ES-I3 (cell line): Measurements from ENCODE around the gene GNG7.
"Not testable (repeated sequence)": the region's sequence is repeated elsewhere in the genome, so short reads cannot be mapped to it uniquely, and the experiment has no call there.

Source experiments
- H3K36me3 ChIP-seq: 2 replicates; pipeline ENCODE4 v1.6.1; 2013; ENCODE audit warnings: mild to moderate bottlenecking, low read length, control low read depth, moderate library complexity; ENCODE audit not compliant: insufficient read depth
- H3K4me1 ChIP-seq: 2 replicates; pipeline ENCODE4 v1.6.1; 2013; ENCODE audit warnings: mild to moderate bottlenecking, control low read depth, low read length; ENCODE audit not compliant: insufficient read depth
- H3K9ac ChIP-seq: 2 replicates; pipeline ENCODE4 v1.6.1; 2013; ENCODE audit warnings: low read depth, mild to moderate bottlenecking, low read length, moderate library complexity
- H3K9me3 ChIP-seq: 2 replicates; pipeline ENCODE4 v1.6.1; 2013; ENCODE audit warnings: mild to moderate bottlenecking, low read length, moderate library complexity; ENCODE audit not compliant: control insufficient read depth, insufficient read depth

GNG7 gene

DNA sequence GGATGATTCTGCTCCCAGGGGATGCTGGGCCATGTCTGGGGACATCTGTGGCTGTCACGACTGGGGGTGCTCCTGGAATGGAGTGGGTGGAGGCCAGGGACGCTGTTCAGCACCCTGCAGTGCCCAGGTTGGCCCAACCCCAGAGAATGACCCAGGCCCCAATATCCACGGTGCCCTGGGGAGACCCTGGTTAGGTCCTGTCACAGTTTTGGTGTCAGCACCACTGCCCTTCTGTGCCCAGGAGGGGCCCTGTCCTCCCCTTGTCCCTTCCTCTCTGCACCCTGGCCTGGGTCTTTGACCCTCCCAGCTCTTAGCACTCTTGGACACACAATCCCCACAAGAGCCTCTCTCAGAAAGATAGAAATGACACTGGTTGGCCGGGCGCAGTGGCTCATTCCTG is 141.3 kb downstream of the GNG7 start:
- Histone ChIP-seq H3K9ac (no peak overlapping the region), H3K9me3 (no peaks in the 10 kb centered on the region), H3K36me3 (no peaks in the 10 kb centered on the region), H3K4me1 (peaks cover 4% of the 10 kb centered on the region; the same call in 1 of the 2 replicates)

DNA sequence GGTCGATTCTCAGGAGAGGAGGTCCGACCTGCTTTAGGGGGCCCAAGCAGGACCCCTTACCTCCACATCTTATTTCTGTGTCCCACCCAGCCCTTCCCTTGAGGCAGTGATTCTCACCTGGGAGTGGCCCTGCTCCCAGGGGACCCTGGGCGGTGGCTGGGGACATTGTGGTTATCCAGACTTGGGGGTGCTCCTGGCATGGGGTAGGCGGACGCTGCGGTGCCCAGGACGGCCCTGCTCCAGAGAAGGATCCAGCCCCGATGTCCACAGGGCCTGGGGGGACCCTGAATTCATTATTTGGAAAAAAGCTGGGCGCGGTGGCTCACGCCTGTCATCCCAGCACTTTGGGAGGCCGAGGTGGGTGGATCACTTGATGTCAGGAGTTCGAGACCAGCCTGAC is 142.1 kb downstream of the GNG7 start:
- H3K36me3 ChIP-seq, result no peaks in the 10 kb centered on the region
- H3K4me1 ChIP-seq, result peaks cover 4% of the 10 kb centered on the region
- no peaks in the 10 kb centered on the region for H3K9me3 ChIP-seq
- no peak overlapping the region for H3K9ac ChIP-seq

DNA sequence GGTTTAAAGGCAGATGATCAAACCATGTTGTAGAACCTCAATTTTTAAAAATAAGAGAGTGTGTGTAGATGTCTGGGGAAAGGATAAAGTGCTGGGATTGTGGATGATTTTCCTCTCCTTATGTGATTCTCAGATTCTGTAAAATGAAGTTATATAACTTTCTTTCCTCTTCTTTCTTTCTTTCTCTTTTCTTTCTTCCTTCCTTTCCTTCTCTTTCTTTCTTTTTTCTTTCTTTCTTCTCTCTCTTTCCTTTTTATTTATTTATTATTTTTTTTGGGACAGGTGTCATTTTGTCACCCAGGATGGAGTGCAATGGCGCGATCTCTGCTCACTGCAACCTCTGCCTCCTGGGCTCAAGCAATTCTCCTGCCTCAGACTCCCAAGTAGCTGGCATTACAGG is 144.0 kb downstream of the GNG7 start:
- Histone ChIP-seq H3K9ac (no peak overlapping the region), H3K4me1 (peaks cover 4% of the 10 kb centered on the region), H3K9me3 (no peaks in the 10 kb centered on the region), H3K36me3 (no peaks in the 10 kb centered on the region)

DNA sequence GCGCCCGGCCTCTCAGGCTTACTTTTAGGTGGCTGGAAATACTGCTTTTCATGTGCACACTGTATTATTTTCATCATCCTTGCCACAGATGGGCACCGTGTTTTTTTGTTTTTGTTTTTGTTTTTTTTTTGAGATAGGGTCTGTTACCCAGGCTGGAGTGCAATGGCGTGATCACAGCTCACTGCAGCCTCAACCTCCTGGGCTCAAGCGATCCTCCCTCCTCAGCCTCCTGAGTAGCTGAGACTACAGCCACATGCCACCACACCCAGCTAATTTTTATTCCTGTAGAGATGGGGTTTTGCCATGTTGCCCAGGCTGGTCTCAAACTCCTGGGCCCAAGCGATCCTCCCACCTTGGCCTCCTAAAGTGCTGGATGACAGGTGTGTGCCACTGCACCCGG is 144.4 kb downstream of the GNG7 start:
- not testable (repeated sequence) for H3K36me3 ChIP-seq, H3K9me3 ChIP-seq, H3K4me1 ChIP-seq, H3K9ac ChIP-seq

DNA sequence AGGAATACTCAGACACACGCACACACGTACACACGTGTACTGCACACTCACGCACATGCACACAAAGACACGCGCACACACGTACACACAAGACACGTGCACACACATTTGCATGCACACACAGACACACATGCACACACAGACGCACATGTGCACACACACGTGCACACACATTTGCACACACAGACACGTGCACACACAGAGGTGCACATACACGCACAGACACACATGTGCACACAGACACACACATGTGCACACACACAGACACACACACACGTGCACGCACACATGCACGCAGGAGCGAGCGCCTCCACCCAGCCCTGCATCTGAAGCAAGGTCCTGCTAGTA is 145.4 kb downstream of the GNG7 start:
- Histone ChIP-seq H3K9ac (no peak overlapping the region), H3K9me3 (no peaks in the 10 kb centered on the region), H3K36me3 (no peaks in the 10 kb centered on the region), H3K4me1 (peaks cover 4% of the 10 kb centered on the region)

DNA sequence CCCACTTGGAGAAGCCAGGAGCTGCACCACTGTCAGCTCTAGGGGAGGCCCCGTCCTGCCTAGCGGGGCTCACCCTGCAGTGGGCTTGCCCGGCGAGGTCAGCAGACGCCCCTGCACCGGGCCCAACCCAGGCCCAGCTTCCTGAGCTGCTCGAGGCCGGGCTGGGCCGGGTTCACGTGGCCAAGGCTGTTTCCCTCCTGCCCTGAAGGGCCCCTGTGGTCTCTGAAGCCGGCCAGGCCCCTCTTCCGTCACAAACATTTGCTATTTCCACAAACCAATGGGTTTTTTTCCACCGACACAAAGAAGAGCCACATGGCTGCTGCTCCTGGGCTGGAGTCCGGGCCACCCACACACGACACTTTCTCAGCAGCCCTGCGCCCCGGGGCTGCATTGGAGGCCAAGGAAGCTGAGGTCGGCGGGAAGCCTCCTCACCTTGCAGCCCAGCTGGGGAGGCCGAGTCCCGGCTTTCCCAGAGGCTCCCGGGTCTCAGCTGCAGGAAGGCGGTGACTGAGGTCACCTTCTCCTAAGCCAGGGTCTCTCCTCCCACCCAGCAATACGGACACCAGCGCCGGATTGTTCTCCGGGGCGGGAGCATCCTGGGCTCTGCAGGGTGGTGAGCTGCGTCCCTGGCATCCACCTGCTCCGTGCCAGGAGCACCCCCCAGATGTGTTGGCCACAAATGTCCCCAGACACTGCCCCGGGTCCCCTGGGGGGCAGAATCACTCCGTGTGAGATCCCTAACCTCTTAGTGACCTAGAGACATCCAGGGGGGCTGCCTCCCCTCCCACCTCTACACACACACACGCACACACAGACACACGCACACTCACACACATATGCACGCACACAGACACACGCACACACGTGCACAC is 146.0 kb downstream of the GNG7 start:
- H3K36me3 ChIP-seq, result no peaks in the 10 kb centered on the region
- H3K9me3 ChIP-seq, result no peaks in the 10 kb centered on the region
- H3K4me1 ChIP-seq, result peaks cover 4% of the 10 kb centered on the region
- no peak overlapping the region for H3K9ac ChIP-seq

DNA sequence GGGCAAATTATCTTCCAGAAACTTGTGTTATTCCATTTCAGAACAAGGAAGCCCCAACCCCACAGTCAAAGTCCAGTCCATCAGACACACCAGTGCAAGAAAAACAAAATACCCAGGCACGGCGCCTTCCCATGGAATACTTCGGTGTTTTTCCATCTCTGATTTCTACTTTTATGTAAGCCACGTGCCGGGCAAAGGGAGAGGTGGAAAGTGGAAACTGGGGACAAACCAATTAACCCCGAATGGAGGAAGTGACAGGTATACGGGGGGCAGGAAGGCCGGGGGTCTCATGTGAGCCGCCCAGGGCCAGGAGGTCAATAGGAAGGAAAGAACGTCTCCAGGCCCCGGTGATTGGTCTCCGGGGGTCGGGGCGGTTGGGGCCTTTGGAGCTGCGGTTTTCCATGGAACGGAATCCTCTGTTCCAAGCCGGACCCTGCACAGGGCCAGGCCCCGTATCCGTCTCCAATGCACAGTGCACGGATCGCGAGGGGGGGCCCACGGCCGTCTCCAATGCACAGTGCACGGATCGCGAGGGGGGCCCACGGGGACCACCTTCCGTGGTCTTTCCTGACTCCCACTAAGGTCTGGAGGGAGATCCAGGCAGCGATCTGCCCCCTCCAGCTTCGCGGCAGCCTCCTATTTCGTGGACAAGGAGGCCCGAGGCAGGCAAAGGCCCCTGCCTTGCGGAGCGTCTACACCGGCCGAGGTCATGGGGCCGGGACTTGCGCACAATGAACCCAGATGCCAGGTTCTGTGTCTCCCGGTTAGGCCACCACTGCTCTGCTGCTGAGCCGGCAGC is 146.9 kb downstream of the GNG7 start:
- H3K9me3 ChIP-seq, result no peaks in the 10 kb centered on the region
- H3K9ac ChIP-seq, result no peak overlapping the region
- peaks cover 4% of the 10 kb centered on the region for H3K4me1 ChIP-seq
- no peaks in the 10 kb centered on the region for H3K36me3 ChIP-seq

DNA sequence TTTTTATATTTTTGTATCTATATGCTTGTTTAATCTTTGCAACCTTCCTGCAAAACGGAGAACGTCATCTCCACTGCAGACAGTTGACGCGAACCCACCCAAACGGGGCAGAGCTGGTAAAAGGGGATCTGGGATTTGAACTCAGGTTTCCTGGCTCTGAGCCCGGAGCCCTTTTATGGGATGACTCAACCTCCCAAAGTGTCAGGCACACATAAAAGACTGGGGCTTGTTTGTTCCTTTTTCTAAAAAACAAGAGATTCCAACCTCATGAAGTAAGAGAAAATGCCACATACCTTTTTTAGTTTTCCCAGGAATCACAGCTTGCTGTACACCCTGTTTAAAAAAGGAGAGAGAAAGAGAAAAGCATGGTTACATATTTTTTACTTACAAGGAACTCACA is 147.6 kb downstream of the GNG7 start:
- H3K9ac ChIP-seq, result no peak overlapping the region

DNA sequence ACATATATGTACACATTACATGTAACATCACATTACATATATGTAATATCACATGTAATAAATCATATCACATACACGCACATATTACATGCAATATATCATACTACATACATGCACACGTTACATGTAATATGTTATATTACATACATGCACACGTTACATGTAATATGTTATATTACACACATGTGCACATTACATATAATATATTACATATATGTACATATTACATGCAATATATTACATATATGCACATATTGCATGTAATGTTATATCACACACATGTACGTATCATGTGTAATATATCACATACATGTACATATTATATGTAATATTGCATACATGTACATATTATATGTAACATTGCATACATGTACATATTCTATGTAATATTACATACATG is 149.0 kb downstream of the GNG7 start:
- Histone ChIP-seq H3K9me3 (no peaks in the 10 kb centered on the region), H3K36me3 (no peaks in the 10 kb centered on the region), H3K4me1 (no peaks in the 10 kb centered on the region; the same call in none of the 2 replicates), H3K9ac (no peak overlapping the region)

More for the DNA sequence above, 147.6 kb downstream of the GNG7 start:
- H3K4me1 ChIP-seq, result peaks cover 3% of the 10 kb centered on the region
- no peaks in the 10 kb centered on the region for H3K36me3 ChIP-seq
- no peaks in the 10 kb centered on the region for H3K9me3 ChIP-seq

DNA sequence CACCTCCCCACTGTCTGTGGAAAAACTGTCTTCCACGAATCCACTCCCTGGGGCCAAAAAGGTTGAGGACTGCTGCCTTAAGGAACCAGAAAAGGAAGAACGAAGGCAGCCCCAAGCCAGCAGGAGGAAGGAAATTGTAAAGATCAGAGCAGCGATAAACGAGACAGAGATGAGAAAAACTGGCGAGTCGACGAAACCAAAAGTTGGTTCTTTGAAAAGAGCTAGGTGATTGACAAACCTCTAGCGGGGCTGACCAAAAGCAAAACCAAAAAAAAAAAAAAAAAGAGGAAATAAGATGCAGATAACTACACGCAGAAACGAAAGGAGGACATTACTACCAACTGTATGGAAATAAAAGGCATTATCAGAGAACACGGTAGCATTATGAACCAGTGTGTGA is 149.6 kb downstream of the GNG7 start:
- Histone ChIP-seq H3K9me3 (no peaks in the 10 kb centered on the region), H3K36me3 (no peaks in the 10 kb centered on the region), H3K9ac (no peak overlapping the region), H3K4me1 (no peaks in the 10 kb centered on the region; the same call in none of the 2 replicates)

DNA sequence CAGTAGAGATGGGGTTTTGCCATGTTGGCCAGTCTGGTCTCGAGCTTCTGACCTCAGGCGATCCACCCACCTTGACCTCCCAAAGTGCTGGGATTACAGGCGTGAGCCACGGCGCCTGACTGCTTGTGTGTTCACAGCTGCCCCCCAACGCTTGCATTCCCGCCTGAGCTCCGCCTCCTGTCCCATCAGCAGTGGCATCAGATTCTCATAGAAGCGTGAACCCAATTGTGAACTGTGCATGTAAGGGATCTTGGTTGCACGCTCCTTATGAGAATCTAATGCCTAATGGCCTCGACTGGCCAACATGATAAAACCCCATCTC is 150.7 kb downstream of the GNG7 start:
- Histone ChIP-seq H3K36me3 (no peaks in the 10 kb centered on the region), H3K9ac (no peak overlapping the region), H3K4me1 (no peaks in the 10 kb centered on the region; the same call in none of the 2 replicates), H3K9me3 (no peaks in the 10 kb centered on the region)

DNA sequence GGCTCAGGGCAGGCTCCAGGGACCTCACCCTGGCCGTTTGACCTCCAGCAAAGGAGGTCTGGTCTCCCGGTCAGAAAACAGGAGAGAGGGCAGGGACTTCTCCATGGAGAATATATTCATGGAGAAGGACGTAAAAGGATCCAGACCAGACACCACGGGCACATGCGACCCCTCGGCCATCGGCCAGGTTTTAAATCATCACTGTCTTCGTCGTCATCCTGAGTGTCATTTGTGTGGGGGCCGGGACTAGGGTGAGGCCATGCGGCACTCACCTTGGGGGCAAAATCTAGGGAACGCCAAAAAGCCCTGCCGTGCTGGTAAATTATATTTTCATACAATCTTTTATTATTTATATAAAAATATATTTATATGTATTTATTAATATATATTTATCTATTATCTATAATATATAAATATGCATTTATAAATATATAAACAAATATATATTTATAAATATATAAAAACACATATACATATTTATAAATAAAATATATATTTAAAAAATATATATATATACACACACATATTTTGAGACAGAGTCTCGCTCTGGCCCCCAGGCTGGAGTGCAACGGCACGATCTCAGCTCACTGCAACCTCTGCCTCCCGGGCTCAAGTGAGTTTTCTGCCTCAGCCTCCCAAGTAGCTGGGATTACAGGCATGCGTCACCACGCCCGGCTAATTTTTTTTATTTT is 151.2 kb downstream of the GNG7 start:
- Histone ChIP-seq H3K4me1 (no peaks in the 10 kb centered on the region; the same call in none of the 2 replicates), H3K36me3 (no peaks in the 10 kb centered on the region), H3K9ac (no peak overlapping the region), H3K9me3 (no peaks in the 10 kb centered on the region)

DNA sequence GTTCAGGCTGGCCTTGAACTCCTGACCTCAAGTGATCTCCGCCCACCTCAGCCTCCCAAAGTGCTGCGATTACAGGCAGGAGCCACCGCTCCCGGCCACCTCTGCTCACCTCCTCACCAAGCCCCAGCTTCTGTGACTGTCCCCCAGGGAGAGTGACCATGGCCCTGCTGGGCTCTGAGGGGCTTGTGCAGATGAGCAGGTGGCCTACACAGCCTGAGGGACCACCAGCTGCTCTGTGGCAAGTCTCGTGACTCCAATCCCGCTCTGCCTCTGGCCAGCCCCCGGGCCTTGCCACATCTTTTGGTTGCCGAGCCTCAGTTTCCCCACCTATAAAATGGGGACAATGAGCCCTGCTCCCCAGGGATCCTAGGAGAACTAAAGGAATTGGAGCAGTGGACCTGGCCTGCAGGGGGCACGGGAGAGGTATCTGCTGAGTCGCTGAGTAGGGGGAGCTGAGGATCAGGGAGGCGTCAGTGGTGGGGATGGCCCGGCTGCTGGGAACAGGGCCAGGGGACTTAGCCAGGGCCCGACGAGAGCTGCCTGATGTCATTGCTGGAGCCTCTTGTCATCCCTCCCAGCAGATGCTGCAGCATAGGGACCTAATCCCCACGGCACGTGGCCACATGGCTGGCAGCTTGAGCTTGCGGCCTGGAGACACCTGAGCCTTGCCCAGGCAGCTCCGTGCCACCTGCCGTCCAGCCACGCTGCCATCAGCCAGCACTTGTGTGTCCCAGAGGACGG is 151.9 kb downstream of the GNG7 start:
- Histone ChIP-seq H3K9me3 (no peaks in the 10 kb centered on the region), H3K9ac (no peak overlapping the region), H3K4me1 (no peaks in the 10 kb centered on the region; the same call in none of the 2 replicates), H3K36me3 (no peaks in the 10 kb centered on the region)

DNA sequence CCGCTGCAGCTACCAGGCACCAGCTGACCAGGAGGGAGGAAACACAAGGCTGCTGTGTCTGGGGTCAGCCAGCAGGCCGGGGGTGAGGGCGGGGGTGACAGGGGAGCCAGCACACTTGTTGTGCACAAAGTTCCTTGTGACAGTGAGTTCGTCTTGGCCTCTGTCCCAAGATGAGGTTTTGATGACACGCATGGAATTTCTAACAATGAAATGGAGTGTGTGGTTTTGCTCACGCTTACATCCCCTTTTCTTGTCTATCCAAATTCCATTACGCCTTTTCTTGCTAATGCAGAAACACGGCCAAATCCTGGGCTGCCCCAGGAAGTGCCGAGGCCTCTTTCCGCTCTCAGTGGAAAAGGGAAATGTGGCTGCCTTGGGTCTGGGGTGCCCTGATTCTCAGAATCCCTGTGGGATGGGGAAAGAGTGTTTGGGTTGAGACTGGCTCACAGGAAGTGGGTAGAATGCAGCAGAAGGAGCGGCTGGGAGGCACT is 152.7 kb downstream of the GNG7 start:
- Histone ChIP-seq H3K36me3 (no peaks in the 10 kb centered on the region), H3K9ac (no peak overlapping the region), H3K9me3 (no peaks in the 10 kb centered on the region), H3K4me1 (no peaks in the 10 kb centered on the region; the same call in 1 of the 2 replicates)
